ENCODE data around the gene NDUFA9. TPM values are rescaled to one million over a fixed set of nuclear protein-coding genes. Genes with fewer than 3 reads are reported as not detected.

NDUFA9 gene
- total RNA-seq, 2 donors from 2014 or later = 40.0 to 90.3 TPM

- Histone ChIP-seq H3K9me3 (no peaks in the 10 kb centered on the region), H3K27me3 (no peaks in the 10 kb centered on the region), H3K4me1 (no peaks in the 10 kb centered on the region), H3K4me3 (no peak overlapping the region), H3K27ac (no peak overlapping the region), H3K36me3 (peaks cover 20% of the 10 kb centered on the region)
- no peak for TF ChIP-seq CTCF (IDR thresholded peaks at IDR 0.05)
- DNase-seq (ENCODE audit: low spot score) = no peak
Measured at GRCh38 chr12:4690760-4691159, 41.8 kb downstream of the NDUFA9 start.

Other genes starting within 250 kb of the NDUFA9 start
- not detected for gene FGF6, start 203.3 kb upstream of the NDUFA9 start, total RNA-seq
- 1 to 10 TPM in 1 of 2 donors, under 1 TPM in 1; 0.86 to 1.3 TPM for gene RAD51AP1, start 110.2 kb upstream of the NDUFA9 start, total RNA-seq
- gene DYRK4, start 86.9 kb upstream of the NDUFA9 start, total RNA-seq = 10 to 100 TPM; 31.7 to 41.1 TPM
- 1 to 10 TPM in 1 of 2 donors, under 1 TPM in 1; 0.79 to 7.1 TPM for gene AKAP3, start 63 bp upstream of the NDUFA9 start, total RNA-seq
- gene GALNT8, start 71.3 kb downstream of the NDUFA9 start, total RNA-seq = 1 to 10 TPM; 2.0 to 3.8 TPM

All from right atrium auricular region (tissue), 2 donors.